Measurements from ENCODE around the gene RYR2. TPM values are rescaled to one million over a fixed set of nuclear protein-coding genes. Genes with fewer than 3 reads are reported as not detected.

The RYR2 gene
- total RNA-seq, 1 donor from 2014 or later: 0.16 TPM

DNA sequence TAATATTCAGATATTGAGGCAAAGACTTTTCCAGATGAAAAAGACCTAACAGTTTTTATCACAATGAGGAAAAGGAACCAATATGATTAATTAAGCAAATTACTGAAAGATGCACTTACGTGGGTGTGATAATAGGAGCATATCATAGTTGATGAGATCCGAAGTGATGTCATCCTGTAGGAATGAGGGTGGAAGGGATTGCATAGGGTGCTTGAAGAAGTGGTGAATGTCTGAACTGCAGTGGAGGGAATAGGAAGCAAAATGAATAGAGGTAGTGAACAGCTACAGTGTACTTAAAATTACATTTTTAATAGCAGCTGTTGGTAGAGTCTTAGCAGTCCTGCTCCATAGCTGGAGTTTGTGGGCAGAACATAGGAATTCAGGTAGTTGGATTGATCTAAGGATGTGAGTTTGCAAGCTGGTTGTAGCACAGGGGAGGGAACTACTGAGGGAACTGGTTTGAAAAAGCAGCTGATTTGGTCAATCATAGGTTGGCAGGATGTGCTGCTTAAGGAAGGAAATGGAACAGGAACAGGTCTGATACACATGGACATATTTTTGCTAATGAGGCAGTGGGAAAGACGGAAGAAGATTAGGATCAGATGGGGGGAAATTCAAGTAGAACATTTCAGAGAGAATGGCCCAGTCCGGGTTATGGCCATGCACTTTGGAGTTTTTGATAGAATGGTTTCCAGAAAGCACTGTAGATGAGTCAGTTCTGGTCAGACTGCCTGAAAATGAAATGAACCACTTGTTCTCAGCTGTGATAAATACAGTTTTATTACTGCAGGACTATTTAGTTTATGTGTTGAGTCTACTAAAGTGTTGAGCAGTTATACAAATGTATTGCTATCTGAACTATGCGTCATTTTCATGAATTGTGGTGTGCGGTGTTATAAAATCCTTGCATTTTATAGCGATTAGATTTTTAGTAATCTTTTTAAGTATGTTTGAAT, 155.8 kb downstream of the RYR2 start:
- DNase-seq (ENCODE audit: low read depth): no peak

DNA sequence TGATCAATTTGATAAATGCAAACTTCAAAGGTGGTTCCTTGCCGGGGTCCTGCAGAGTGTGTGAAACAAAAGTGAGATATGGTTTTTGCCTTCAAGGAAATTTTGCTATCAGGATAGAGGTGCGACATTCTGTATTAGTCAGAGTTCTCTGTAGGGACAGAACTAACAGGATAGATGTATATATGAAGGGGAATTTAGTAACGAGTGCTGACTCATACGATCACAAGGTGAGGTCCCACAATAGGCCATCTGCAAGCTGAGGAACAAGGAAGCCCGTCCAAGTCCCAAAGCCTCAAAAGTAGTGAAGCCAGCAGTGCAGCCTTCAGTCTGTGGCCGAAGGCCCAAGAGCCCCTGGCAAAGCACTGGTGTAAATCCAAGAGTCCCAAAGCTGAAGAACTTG, 157.0 kb downstream of the RYR2 start:
- no peak for DNase-seq (ENCODE audit: low read depth)

DNA sequence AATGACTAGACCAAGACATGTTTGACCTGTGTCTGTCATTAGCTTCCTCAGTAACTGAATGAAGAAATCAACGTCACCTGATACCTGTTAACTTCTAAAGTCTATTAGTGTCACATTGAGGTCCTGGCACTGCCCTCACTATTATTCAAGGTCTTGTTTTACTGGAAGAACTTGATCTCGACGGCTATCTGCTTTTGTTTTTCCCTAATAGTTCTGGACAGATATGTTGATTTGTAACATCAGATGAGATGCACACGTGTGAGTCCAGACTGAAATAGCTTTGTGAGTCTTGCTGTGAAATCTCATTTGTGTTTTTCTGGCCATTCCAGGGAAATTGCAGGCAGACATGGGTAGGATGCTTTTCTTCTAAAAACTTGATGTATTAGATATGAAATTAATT, 159.2 kb downstream of the RYR2 start:
- DNase-seq (ENCODE audit: low read depth): no peak

DNA sequence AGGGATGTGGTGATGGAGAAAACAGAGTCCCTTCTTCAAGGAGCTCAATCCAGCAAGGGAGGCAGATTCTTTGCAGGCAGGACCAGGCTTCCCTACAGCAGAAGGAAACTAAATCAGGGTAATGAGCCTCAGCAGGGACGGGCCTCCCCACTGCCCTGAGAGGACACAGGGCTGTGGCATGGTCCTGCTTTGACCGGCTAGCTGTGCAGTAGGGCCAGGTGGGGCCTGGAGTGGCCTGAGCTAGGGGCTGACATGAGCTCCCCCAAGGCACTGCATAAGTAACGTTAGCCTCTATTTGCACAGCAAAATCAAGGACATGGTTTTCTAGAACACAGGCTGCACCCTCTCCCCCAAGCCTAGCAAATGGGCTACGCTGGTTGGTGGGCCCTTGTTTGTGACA, 162.9 kb downstream of the RYR2 start:
- DNase-seq (ENCODE audit: low read depth): no peak

DNA sequence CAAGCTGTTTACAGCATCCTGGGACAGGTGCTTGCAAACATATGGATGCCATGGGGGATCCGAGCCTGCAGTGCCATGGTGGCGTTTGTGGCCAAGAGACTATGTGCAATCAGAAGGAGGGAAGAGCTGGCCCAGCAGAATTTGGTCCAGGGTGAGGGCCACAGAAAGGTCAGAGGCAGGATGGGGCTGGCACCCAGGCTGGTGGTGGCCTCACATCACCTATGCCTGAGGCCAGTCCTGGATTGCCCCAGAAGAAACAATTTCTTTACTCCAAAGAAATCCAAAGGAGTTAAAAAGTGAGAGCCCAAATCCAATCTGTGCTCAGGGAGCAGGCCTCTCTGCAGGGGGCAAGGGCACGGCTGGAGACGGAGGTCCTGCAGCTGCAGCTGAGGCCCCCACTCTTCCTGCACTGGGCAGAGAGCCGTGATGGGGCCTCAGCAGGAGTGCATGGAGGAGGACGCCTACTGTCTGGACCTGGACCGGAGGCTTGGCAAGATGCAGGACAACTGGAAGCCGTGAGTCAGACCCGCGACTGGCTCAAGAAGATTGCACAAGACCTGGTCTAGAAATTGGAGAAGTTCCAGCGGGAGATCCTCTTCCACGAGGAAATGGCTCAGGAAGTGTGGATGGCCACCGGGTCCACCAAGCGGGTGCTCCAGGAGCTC, 163.5 kb downstream of the RYR2 start:
- DNase-seq (ENCODE audit: low read depth): no peak

DNA sequence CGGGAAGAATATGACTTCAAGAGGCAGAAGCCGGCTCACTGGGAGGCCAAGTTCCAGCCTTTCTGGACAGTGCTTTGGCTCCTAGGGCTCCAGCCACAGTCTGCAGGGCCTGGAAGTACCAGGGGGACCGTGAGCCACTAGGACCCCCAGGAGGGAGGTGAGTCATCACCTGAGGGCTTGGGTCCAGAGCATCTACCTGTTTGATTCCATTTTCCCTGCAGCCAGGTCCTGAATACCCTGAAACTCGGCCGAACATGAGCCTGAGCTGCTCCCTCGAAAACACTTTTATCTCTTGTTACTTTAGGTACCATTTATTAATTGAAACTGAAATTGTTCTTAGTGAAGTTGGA, 164.1 kb downstream of the RYR2 start:
- DNase-seq (ENCODE audit: low read depth): no peak

DNA sequence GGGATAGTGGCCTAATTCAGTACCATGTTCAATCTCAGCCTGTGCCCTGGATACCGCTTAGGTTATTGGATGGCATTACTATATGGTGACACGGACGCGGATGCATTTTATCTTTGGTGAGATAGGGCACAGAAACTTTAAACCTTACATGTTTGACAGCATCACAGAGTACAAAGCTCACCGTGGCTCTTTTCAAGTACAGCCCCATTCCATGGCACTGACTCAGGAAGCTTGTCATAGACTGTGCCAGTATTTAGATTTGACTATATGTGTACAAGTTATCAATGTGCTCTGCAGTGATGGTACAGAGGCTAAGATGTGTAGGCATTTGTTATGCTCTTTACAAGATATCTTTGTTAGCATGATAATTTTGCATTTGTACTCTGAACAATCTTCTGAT, 169.0 kb downstream of the RYR2 start:
- DNase-seq (ENCODE audit: low read depth): no peak

DNA sequence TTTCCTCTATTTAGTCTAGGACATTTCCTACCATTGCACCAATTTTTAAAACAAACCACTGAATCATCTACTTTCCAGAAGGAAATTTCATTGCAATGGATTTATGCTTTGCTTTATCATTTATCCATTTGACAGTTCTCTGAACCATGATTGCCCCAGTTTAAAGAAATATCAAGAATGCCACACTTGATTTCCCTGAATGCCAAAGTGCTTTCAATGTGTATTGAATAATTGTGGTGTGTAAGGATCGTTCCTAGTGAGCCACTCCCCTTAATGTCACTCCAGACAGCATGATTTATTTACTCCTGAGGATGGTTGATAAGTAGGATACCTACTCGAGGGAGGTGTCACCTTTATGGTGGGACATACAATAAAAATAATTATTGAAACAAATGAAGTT, 169.6 kb downstream of the RYR2 start:
- no peak for DNase-seq (ENCODE audit: low read depth)

DNA sequence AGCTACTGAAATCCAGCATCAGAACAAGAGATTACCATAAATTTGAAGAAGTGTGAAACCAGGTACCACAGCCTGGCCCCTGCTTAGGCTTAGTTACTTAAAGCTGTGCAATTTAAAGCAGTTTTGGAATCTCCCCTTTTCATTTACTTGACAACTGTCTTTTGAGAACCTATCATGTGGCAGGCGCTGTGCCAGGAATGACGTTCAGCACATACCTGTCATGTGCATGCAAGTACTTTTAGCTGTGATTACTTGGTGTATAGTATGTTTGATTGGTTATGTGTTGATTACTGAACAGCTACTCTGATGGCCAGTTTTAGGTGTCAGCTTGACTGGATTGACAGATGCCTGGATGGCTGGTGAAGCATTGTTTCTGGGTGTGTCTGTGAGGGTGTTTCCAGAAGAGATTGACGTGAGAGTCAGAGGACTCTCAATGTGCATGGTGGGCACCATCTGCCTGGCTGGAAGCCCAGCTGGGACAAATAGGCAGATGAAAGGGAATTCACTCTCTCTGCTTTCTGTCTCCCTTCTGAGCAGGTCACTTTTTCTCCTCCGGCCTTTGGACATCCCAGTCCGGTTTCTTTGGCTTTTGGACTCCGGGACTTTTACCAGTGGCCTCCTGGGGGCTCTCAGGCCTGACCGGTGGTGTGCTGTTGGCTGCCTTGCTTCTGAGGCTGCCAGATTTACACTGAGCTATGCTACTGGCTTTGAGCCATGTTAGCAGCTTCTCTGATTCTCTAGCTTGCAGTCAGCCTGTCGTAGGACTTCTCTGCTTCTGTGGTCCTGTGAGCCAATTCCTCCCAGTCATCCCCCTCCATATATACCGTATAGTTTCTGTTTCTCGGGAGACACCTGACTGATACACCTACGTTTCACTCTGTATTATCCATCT, 178.0 kb downstream of the RYR2 start:
- no peak for DNase-seq (ENCODE audit: low read depth)

DNA sequence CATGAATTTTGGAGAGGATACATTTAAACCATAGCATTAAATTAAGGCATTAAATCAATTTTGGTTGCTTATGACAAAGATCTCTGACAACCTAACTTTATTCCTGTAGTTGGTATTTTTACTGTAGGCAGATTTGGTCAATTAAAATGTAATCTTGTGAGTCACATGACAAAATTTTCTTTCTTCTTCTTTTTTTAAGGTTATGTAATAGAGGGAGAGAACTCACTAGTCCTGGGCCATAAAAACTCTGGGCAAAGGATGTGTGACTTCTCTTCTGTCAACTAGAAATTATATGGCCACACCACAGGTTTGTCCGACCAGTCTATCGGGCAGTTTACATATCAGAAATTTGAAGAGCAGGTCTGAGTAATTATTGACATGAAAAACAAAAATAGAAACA, 181.4 kb downstream of the RYR2 start:
- no peak for DNase-seq (ENCODE audit: low read depth)

DNA sequence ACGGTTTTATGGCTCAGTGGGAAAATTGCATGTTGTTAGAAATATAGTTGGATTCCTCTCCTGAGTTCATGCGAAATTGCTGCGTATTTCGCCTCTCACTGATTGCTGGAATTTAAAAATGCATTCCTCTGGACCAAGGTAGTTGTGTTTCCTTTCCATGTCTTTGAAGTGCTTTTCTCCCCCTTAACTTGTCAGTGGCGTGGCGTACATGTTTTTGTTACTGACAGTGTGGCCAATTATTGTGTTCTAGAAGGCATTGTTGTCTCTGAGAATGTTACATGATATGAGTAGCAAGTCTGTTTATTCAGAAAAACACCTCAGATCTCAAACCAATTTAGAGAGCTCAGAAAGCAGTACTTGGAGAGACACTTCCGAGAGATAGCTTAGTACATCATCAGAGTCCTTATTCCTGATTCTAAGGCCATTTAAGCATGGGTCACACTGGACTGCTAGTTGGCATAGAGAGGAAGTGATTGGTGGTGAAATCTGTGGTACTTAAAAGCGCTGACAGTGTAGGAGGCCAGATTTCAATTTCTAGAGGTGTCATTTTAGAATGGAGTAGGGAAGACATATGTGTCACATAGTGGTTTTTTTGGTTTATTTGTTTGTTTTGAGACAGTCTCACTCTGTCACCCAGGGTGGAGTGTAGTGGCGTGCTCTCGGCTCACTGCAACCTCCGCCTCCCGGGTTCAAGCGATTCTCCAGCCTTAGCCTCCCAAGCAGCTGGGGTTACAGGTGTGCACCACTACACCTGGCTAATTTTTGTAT, 184.4 kb downstream of the RYR2 start:
- no peak for DNase-seq (ENCODE audit: low read depth)

DNA sequence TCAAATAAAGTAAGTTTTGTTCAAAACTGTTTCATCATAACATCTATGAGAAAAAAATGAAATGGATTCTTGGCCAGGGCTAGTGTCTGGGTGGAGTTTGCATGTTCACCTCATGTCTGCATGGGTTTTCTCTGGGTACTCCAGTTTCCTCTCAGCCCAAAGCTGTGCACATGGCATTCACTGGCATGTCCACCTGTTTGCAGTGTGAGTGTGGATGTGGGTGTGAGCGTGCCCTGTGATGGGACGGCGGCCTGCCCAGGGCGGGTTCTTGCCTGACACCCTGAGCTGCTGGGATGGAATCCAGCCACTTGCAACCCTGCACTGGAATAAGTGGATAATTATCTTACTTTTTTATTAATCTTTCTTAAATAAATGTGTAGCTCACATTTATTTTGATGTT, 185.5 kb downstream of the RYR2 start:
- no peak for DNase-seq (ENCODE audit: low read depth)

DNA sequence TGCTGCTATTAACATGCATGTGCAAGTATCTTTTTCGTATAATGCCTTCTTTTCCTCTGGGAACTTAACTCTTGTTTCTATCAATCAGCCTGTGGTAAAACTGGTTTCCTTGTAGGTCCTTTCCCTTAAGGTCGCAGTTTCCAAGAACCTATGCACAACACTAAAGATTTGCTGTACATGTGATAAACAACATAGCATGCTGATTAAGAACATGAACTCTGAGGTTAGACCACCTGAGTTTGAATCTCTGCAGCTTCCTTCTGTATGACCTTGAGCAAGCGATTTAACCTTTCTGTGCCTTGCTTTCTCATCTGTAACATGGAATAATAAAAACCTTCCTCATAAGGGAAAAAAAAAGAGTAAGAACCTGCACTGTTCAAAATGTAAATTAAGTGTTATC, 186.4 kb downstream of the RYR2 start:
- no peak for DNase-seq (ENCODE audit: low read depth)

DNA sequence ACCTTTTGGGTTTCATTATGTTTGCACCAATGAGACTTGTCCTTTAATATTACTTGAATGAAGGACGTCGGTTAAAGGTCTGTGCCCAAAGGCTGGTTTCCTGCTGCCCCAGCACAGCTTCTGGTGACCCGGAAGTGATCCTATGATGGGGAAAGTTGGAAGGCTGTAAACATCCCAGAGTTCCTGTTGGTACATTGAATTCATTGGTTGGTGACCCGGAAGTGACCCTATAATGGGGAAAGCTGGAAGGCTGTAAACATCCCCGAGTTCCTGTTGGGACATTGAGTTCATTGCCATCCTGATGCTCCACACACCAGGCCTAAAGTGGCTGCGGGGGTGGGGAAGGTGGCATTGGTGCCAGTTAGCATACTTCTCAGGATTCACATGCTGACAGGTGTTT, 187.3 kb downstream of the RYR2 start:
- DNase-seq (ENCODE audit: low read depth): no peak

DNA sequence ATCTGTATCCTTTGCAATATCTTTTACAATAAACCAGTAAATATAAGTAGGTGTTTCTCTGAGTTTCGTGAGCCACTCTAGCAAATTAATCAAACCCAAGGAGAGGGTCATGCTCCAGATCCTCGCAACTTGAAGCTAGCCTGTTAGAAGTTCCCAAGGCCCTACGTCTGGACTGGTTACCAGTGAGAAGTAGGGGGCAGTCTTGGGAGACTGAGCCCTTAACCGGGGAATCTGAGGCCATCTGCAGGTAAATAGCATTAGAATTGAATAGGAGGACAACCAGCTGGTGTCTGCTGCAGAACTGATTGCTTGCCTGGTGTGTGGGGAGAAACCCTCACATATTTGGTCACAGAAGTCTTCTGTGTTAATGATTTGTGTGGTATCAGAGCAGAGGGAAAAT, 190.5 kb downstream of the RYR2 start:
- DNase-seq (ENCODE audit: low read depth): no peak

DNA sequence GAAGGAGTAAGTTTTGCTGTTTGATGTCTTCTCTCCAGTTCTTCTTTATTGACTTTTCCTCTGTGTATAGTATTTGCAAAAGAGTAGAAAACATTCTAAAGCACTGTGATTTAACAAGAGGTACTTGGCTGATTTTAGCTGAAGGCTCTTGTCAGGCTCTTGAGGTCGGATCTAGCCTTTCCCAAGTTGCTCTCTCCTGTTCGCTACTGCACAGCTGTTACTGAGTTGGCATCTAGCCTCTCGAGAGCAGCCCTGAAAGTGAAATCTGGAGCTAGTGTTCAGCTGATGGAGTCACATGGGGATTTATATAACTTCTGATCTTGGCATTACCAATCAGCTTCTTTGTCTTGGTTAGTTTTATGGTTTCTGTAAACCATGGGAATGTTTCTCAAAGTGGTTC, 193.1 kb downstream of the RYR2 start:
- DNase-seq (ENCODE audit: low read depth): no peak

DNA sequence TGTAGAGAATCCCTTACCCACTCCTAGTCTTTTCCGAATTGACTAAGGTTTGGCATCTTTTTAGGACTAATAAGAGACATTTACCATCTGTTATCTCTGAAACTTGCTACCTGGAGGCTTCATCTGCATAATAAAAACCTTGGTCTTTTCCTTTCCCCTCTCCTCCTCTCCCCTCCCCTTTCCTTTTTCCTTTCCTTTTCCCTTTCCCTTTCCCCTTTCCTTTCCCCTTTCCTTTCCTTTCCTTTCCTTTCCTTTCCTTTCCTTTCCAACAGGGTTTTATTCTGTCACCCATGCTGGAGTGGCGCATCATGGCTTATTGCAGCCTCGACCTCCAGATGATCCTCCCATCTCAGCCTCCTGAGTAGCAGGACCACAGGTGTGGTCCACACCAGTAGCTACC, 195.7 kb downstream of the RYR2 start:
- no peak for DNase-seq (ENCODE audit: low read depth)

DNA sequence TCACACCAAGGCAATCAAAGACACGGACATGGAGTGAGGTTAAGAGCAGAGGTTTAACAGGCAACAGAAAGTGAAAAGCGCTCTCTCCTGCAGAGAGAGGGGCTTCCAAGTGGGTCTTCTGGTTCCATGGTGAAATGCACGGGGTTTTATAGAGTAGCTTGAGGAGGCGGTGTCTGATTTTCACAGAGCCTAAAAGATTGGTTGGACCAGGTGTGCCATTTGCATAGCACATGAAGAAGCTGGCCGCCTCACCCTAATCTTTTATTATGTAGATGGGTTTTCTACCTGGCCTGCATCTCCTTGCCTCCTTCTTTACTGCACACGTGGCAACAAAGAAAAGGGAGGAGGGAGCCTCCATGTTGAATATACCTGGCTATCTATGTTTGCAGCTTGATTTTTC, 197.3 kb downstream of the RYR2 start:
- DNase-seq (ENCODE audit: low read depth): no peak

DNA sequence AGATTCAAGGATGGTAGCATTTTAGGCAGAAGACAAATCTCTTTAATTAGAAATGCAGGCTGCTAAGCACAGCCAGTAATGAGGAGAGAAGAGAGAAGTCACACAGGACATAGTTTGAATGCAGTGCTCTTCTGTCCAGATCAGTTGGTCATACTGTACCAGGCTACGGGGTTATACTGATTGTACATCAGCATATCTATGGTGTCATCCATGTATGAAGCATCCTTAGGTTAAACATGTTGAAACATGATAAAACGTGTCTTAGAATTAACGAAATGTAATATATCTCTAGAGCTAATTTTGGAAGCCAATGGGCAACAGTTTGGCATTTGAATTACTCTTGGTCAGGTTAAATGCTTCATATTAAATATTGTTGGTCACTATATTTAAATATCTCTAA, 199.1 kb downstream of the RYR2 start:
- no peak for DNase-seq (ENCODE audit: low read depth)

DNA sequence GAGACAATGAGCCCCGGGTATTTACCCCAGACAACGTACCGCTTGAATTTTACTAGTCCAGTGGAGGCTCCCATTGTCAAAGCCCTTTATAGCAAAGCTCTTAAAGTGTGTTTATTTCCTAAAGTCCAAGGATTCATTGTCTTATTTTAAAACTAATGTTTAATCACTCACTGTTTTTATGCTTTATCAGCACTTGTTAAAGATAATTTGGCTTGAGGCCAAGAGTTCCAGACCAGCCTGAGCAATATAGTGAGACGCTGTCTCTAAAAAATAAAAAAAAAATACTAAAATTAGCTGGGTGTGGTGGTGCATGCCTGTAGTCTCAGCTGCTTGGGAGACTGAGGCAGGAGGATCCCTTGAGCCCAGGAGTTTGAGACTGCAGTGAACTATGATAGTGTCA, 202.8 kb downstream of the RYR2 start:
- DNase-seq (ENCODE audit: low read depth): no peak

DNA sequence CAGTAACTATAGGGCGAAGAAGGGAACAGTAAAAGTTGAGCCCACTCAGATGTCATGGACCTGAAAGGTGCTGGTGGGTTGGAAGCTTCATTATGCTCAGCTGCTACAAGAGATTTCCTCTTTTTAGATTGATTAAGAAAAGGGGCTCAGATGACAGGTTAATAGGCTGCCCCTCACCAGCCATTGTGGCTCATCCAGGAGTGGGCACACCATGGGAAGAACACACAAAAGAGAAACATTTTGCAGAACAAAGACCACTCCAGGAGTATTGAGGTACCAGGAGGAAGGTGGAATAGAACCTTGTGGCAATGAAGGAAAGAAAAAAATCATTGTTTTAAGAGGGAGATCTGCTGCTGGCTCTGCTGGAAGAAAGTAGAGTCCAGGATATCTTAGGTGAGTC, 205.5 kb downstream of the RYR2 start:
- no peak for DNase-seq (ENCODE audit: low read depth)

All from myocyte (in vitro differentiated cells).